Loucy (cell line): ENCODE measurements around the gene DNAI1.

Source experiments
- H2AFZ ChIP-seq: fragments of 200-600 bp; sonication (generic); 2 replicates; pipeline ENCODE4 v1.6.0; 2016; ENCODE audit warnings: antibody characterized with exemption, mild to moderate bottlenecking, low read length, moderate library complexity
- H3F3A ChIP-seq: fragments of 200-600 bp; 2 replicates; pipeline ENCODE4 v1.6.0; 2016; ENCODE audit warnings: antibody characterized with exemption, low read depth, mild to moderate bottlenecking
- H3K27me3 ChIP-seq: fragments of 200-600 bp; sonication (generic); 2 replicates; pipeline ENCODE4 v1.6.1; 2014; ENCODE audit warnings: low read length, mild to moderate bottlenecking; ENCODE audit not compliant: insufficient read depth, poor library complexity, severe bottlenecking
- H3K36me3 ChIP-seq: fragments of 200-600 bp; sonication (generic); 2 replicates; pipeline ENCODE4 v1.6.1; 2016; ENCODE audit warnings: low read length; ENCODE audit not compliant: insufficient read depth
- H3K4me1 ChIP-seq: fragments of 200-600 bp; sonication (generic); 2 replicates; pipeline ENCODE4 v1.5.1; 2014; ENCODE audit warnings: low read length, mild to moderate bottlenecking; ENCODE audit not compliant: insufficient read depth, poor library complexity, severe bottlenecking
- H3K4me2 ChIP-seq: fragments of 200-600 bp; sonication (generic); 2 replicates; pipeline ENCODE4 v1.6.0; 2014; ENCODE audit warnings: antibody characterized with exemption, low read length, low read depth, mild to moderate bottlenecking; ENCODE audit not compliant: poor library complexity, severe bottlenecking
- H3K4me3 ChIP-seq: fragments of 200-600 bp; sonication (generic); 2 replicates; pipeline ENCODE4 v1.5.1; 2014; ENCODE audit warnings: low read length, mild to moderate bottlenecking, mixed read lengths; ENCODE audit not compliant: poor library complexity, severe bottlenecking
- H3K79me2 ChIP-seq: fragments of 200-600 bp; sonication (generic); 2 replicates; pipeline ENCODE4 v1.6.1; 2014; ENCODE audit warnings: low read length; ENCODE audit not compliant: insufficient read depth
- H3K9ac ChIP-seq: fragments of 200-600 bp; sonication (generic); 2 replicates; pipeline ENCODE4 v1.6.0; 2014; ENCODE audit warnings: mild to moderate bottlenecking, low read depth, low read length, moderate library complexity; ENCODE audit not compliant: poor library complexity, severe bottlenecking
- H3K9me2 ChIP-seq: fragments of 200-600 bp; sonication (generic); replicated peaks from 2 replicates; pipeline ENCODE4 v1.6.1; 2016; ENCODE audit warnings: low read depth, low read length, mixed read lengths
- H3K9me3 ChIP-seq: fragments of 200-600 bp; sonication (generic); 2 replicates; pipeline ENCODE4 v1.6.1; 2014; ENCODE audit warnings: mild to moderate bottlenecking, antibody characterized with exemption, low read length, low read depth; ENCODE audit not compliant: insufficient read depth
- H4K20me1 ChIP-seq: fragments of 200-600 bp; sonication (generic); 2 replicates; pipeline ENCODE4 v1.6.0; 2014; ENCODE audit warnings: antibody characterized with exemption, low read length, mild to moderate bottlenecking; ENCODE audit not compliant: insufficient read depth, poor library complexity, severe bottlenecking
- EZH2phosphoT487 ChIP-seq: fragments of 200-600 bp; IDR thresholded peaks from 2 replicates; pipeline ENCODE4 v1.6.1; 2018; ENCODE audit warnings: antibody characterized with exemption, mild to moderate bottlenecking, moderate library complexity, borderline replicate concordance
- TF ChIP-seq, protein P1 (sequence below): fragments of 200-600 bp; sonication (generic); conservative IDR thresholded peaks from 2 replicates; pipeline ENCODE4 v1.5.1; 2014; ENCODE audit warnings: mild to moderate bottlenecking, antibody characterized with exemption, low read length

The DNAI1 gene

DNA sequence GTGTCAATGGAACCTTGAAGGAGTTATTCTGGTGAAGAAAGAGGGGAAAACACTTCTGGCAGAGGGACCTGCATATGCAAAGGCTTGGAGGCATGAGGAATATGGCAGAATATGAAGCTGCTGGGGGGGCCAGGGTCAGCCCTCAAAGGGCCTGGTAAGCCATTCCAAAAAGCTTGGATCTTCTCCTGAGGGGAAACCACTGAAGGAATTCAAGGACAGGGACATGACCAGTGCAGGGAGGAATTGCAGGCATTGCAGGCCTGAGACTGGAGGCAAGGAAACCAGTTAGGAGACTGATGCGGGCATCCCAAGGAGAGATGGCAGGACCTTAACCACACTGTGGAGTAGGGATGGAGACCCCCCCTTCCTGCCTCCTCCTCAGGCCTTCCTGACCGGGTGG is 42.8 kb downstream of the DNAI1 start:
- Histone ChIP-seq H4K20me1 (no peaks in the 10 kb centered on the region), H3F3A (no peaks in the 10 kb centered on the region), H3K9me2 (no peaks in the 10 kb centered on the region), H3K4me3 (no peak overlapping the region), H3K4me2 (no peak overlapping the region), H3K27me3 (no peaks in the 10 kb centered on the region), H3K79me2 (no peaks in the 10 kb centered on the region), H3K36me3 (no peaks in the 10 kb centered on the region), H2AFZ (no peak overlapping the region), H3K9ac (no peak overlapping the region), H3K9me3 (no peaks in the 10 kb centered on the region), H3K4me1 (no peaks in the 10 kb centered on the region)
- TF ChIP-seq EZH2phosphoT487 = no peak

DNA sequence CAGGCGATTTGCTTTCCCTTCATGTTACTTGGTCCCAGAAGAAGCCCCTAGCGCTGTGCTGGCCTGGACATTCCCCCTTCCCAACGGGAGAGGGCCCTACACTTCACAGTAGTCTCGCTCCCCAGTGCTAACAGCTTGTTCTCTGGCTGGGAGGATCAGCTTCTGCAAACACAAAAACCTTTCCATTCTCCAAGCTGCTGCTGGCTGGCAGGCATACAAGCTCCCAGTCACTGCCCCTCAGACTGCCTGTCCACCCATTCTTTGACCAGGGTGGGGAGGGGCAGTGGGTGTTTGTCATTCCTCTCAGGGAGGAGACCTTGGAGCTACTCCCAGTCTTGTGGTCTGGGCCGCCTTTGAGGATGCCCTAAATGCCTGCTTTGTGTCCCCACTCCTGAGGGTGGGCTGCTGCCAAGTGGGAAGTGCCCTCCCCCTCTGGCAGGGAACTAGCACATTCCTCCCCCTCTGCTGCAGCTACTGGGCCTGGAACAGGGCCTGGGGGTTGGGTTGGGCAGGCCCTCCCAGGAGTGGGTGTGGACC is 43.4 kb downstream of the DNAI1 start:
- TF ChIP-seq EZH2phosphoT487 = no peak
- TF ChIP-seq, protein P1, sequence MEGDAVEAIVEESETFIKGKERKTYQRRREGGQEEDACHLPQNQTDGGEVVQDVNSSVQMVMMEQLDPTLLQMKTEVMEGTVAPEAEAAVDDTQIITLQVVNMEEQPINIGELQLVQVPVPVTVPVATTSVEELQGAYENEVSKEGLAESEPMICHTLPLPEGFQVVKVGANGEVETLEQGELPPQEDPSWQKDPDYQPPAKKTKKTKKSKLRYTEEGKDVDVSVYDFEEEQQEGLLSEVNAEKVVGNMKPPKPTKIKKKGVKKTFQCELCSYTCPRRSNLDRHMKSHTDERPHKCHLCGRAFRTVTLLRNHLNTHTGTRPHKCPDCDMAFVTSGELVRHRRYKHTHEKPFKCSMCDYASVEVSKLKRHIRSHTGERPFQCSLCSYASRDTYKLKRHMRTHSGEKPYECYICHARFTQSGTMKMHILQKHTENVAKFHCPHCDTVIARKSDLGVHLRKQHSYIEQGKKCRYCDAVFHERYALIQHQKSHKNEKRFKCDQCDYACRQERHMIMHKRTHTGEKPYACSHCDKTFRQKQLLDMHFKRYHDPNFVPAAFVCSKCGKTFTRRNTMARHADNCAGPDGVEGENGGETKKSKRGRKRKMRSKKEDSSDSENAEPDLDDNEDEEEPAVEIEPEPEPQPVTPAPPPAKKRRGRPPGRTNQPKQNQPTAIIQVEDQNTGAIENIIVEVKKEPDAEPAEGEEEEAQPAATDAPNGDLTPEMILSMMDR = no peak
- no peaks in the 10 kb centered on the region for H3K79me2 ChIP-seq
- no peak overlapping the region for H3K4me3 ChIP-seq
- no peaks in the 10 kb centered on the region for H3K36me3 ChIP-seq
- no peaks in the 10 kb centered on the region for H3F3A ChIP-seq
- H3K9ac ChIP-seq = no peak overlapping the region
- no peak overlapping the region for H3K4me2 ChIP-seq
- H4K20me1 ChIP-seq = no peaks in the 10 kb centered on the region
- no peaks in the 10 kb centered on the region for H3K9me3 ChIP-seq
- H3K27me3 ChIP-seq = no peaks in the 10 kb centered on the region
- H3K9me2 ChIP-seq = no peaks in the 10 kb centered on the region
- H2AFZ ChIP-seq = no peak overlapping the region
- H3K4me1 ChIP-seq = no peaks in the 10 kb centered on the region

DNA sequence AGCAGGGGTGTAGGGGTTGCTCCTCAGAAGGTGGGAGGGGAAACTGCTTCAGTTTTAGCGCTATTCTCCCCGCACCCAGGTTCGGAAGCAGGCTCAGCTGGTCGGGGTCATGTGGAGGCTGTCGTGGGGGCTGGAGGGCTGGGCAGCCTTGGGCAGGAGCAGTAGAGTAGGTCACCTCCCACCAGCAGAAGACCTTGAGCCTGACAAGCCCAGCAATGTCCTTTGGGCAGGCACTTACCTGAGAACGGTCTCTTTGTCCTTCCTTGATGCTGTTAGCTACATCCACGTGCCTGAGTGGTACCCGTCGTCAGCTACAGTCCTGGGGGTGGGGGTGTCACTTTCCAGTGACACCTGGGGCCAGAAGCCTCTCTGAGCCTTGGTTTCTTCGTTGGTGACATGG is 43.9 kb downstream of the DNAI1 start:
- no peaks in the 10 kb centered on the region for H3K4me1 ChIP-seq
- no peaks in the 10 kb centered on the region for H3K27me3 ChIP-seq
- no peak overlapping the region for H3K4me2 ChIP-seq

More for the DNA sequence above, 43.9 kb downstream of the DNAI1 start:
- Histone ChIP-seq H3F3A (no peaks in the 10 kb centered on the region), H3K36me3 (no peaks in the 10 kb centered on the region), H3K4me3 (no peak overlapping the region), H3K79me2 (no peaks in the 10 kb centered on the region), H4K20me1 (no peaks in the 10 kb centered on the region), H3K9me2 (no peaks in the 10 kb centered on the region), H3K9me3 (no peaks in the 10 kb centered on the region), H2AFZ (no peak overlapping the region), H3K9ac (no peak overlapping the region)
- TF ChIP-seq, protein P1 = no peak
- no peak for TF ChIP-seq EZH2phosphoT487
